NT2/D1 (cell line): ENCODE data around the gene DHRS7B.

Experiments used
- YY1 ChIP-seq: IDR thresholded peaks from 2 replicates; pipeline ENCODE4 v1.6.1; 2011; ENCODE audit not compliant: insufficient read length, insufficient read depth
- ZNF274 ChIP-seq: IDR thresholded peaks from 2 replicates; pipeline ENCODE4 v1.6.1; 2011; ENCODE audit warnings: mild to moderate bottlenecking, low read depth, low read length

GRCh38 chr17:21194703-21195102, 67.9 kb downstream of the DHRS7B start:
- TF ChIP-seq ZNF274 (no peak), YY1 (no peak)
